Stimulated activated CD8-positive, alpha-beta memory T cell treated with anti-CD3 and anti-CD28 coated beads, Interleukin-15, amount 100 ng/mL, for 24 hours (primary cell): ENCODE measurements around the gene ATG16L1.
"Not testable (repeated sequence)": the region's sequence is repeated elsewhere in the genome, so short reads cannot be mapped to it uniquely, and the experiment has no call there.

Source experiments
- DNase-seq: peaks from one replicate; pipeline ENCODE4 v3.0.0-alpha.2; 2020; ENCODE audit warnings: low read depth

Gene ATG16L1

GRCh38 chr2:233332125-233332524 is 80.7 kb downstream of the ATG16L1 start:
- DNase-seq: no peak

- no peak for DNase-seq
Measured at GRCh38 chr2:233334915-233335314, 83.4 kb downstream of the ATG16L1 start.

- not testable (repeated sequence) for DNase-seq
Measured at GRCh38 chr2:233336091-233336490, 84.6 kb downstream of the ATG16L1 start.

- DNase-seq: no peak
Measured at GRCh38 chr2:233336541-233336940, 85.1 kb downstream of the ATG16L1 start.

GRCh38 chr2:233338046-233338445 is 86.6 kb downstream of the ATG16L1 start:
- no peak for DNase-seq

GRCh38 chr2:233338812-233339368 is 87.4 kb downstream of the ATG16L1 start:
- DNase-seq: no peak

- no peak for DNase-seq
Measured at GRCh38 chr2:233339427-233339826, 88.0 kb downstream of the ATG16L1 start.

GRCh38 chr2:233341296-233341695 is 89.8 kb downstream of the ATG16L1 start:
- DNase-seq: no peak

- no peak for DNase-seq
Measured at GRCh38 chr2:233342301-233342700, 90.8 kb downstream of the ATG16L1 start.

GRCh38 chr2:233343171-233343705 is 91.8 kb downstream of the ATG16L1 start:
- DNase-seq: no peak
